Endothelial cell of umbilical vein (primary cell): ENCODE results near the gene DNM2. TPM values are rescaled to one million over a fixed set of nuclear protein-coding genes. Genes with fewer than 3 reads are reported as not detected.

ENCODE experiments used
- BruUV-seq: library from RNA; stranded (reverse); fragments of 400-500 nt; replicated peaks from 2 replicates; lab custom pipeline; 2021; lab: Mats Ljungman, UMichigan
- CTCF ChIA-PET: fragments of 300-600, 350-600 bp; sonication (Branson Sonifier 250); formaldehyde crosslinking; loops from one replicate; lab custom pipeline; 2021; ENCODE audit warnings: antibody characterized with exemption, inconsistent platforms; lab: Charles Lee
- POLR2A ChIA-PET: fragments of 300-600, 350-600 bp; sonication (Branson Sonifier 250); formaldehyde crosslinking; loops from one replicate; lab custom pipeline; 2021; ENCODE audit warnings: antibody characterized with exemption, inconsistent platforms; lab: Charles Lee
- DNase-seq: peaks from one replicate; pipeline ENCODE4 v3.0.0-alpha.2; 2011; ENCODE audit warnings: low read depth, low spot score
- FAIRE-seq: peaks from 2 replicates; lab custom pipeline; 2011; peaks lifted over from hg19 to GRCh38; lab: Jason Lieb, UNC
- H2AFZ ChIP-seq: 2 replicates; pipeline ENCODE4 v1.6.0; 2012; ENCODE audit warnings: low read depth, low read length, control low read depth, inconsistent platforms
- H3K27ac ChIP-seq: 2 replicates; pipeline ENCODE4 v1.5.1; 2011; ENCODE audit warnings: low read depth, mild to moderate bottlenecking, control low read depth, low read length, moderate library complexity; ENCODE audit not compliant: insufficient read depth
- H3K27me3 ChIP-seq, 2 experiments: 2 replicates each; pipeline versions ENCODE4 v1.6.0 to v1.6.1; 2011; ENCODE audit warnings: low read length in 2 of 2, mixed read lengths in 1 of 2; ENCODE audit not compliant: control insufficient read depth in 2 of 2, insufficient read depth in 2 of 2
- H3K36me3 ChIP-seq, 2 experiments: 2 replicates in 1 of 2; 3 replicates in 1 of 2; pipeline ENCODE4 v1.5.1; 2011; ENCODE audit warnings: low read length in 2 of 2, mild to moderate bottlenecking in 1 of 2, moderate library complexity in 1 of 2; ENCODE audit not compliant: control insufficient read depth in 2 of 2, insufficient read depth in 2 of 2; ENCODE audit errors: extremely low read depth in 1 of 2
- H3K4me1 ChIP-seq: 3 replicates; pipeline ENCODE4 v1.5.1; 2011; ENCODE audit warnings: mild to moderate bottlenecking, low read length; ENCODE audit not compliant: control insufficient read depth, insufficient read depth; ENCODE audit errors: extremely low read depth
- H3K4me2 ChIP-seq: 2 replicates; pipeline ENCODE4 v1.6.1; 2011; ENCODE audit warnings: low read length, control low read depth, mixed read lengths; ENCODE audit not compliant: insufficient read depth
- H3K4me3 ChIP-seq, 3 experiments: fragments of 200-600 bp in 1 of 3; sonication (generic), shearing (Covaris generic) in 1 of 3; replicated peaks in 1 of 3; 2 replicates each; pipeline ENCODE4 v1.5.1; 2011 to 2016; ENCODE audit warnings: control low read depth in 3 of 3, low read length in 3 of 3, mild to moderate bottlenecking in 2 of 3, inconsistent platforms in 1 of 3, low read depth in 1 of 3, moderate library complexity in 1 of 3; ENCODE audit not compliant: insufficient read depth in 1 of 3
- H3K79me2 ChIP-seq: 2 replicates; pipeline ENCODE4 v1.6.0; 2012; ENCODE audit warnings: low read length, inconsistent platforms; ENCODE audit not compliant: control insufficient read depth, insufficient read depth
- H3K9ac ChIP-seq: replicated peaks from 2 replicates; pipeline ENCODE3; 2011; ENCODE audit warnings: low read length, control low read depth; ENCODE audit not compliant: insufficient read depth; ENCODE audit errors: extremely low read depth
- H3K9me1 ChIP-seq: replicated peaks from 3 replicates; pipeline ENCODE4 v1.6.0; 2011; ENCODE audit warnings: mild to moderate bottlenecking, low read length; ENCODE audit not compliant: control insufficient read depth, insufficient read depth; ENCODE audit errors: extremely low read depth
- H3K9me3 ChIP-seq: replicated peaks from 2 replicates; pipeline ENCODE4 v1.5.1; 2012; ENCODE audit warnings: low read length, inconsistent platforms; ENCODE audit not compliant: control insufficient read depth, insufficient read depth
- H4K20me1 ChIP-seq: replicated peaks from 2 replicates; pipeline ENCODE3; 2011; ENCODE audit warnings: mild to moderate bottlenecking, low read length; ENCODE audit not compliant: control insufficient read depth, insufficient read depth; ENCODE audit errors: extremely low read depth
- CTCF ChIP-seq, 2 donors: IDR thresholded peaks; 1 replicate in 1 of 2; 2 replicates in 1 of 2; pipeline ENCODE4 v1.5.1; 2011; ENCODE audit warnings: low read length in 2 of 2, mild to moderate bottlenecking in 2 of 2, moderate library complexity in 2 of 2, control low read depth in 1 of 2, inconsistent platforms in 1 of 2, low read depth in 1 of 2; ENCODE audit not compliant: insufficient read depth in 1 of 2; ENCODE audit errors: extremely low read depth in 1 of 2
- EZH2 ChIP-seq: IDR thresholded peaks from 2 replicates; pipeline ENCODE4 v1.6.1; 2012; ENCODE audit warnings: borderline replicate concordance, low read depth, mild to moderate bottlenecking, moderate library complexity, low read length, inconsistent platforms; ENCODE audit not compliant: severe bottlenecking
- FOS ChIP-seq: IDR thresholded peaks from 2 replicates; pipeline ENCODE4 v1.6.1; 2011; ENCODE audit warnings: mild to moderate bottlenecking, low read length, moderate library complexity, borderline replicate concordance; ENCODE audit not compliant: insufficient read depth
- GATA2 ChIP-seq: IDR thresholded peaks from 2 replicates; pipeline ENCODE4 v1.7.0; 2011; ENCODE audit warnings: low read depth, mild to moderate bottlenecking, moderate library complexity, mixed read lengths, low read length; ENCODE audit not compliant: insufficient read length, insufficient read depth
- JUN ChIP-seq: IDR thresholded peaks from 2 replicates; pipeline ENCODE4 v1.6.1; 2011; ENCODE audit warnings: borderline replicate concordance, low read depth; ENCODE audit not compliant: insufficient read length, insufficient read depth
- MYC ChIP-seq: IDR thresholded peaks from one replicate; pipeline ENCODE4 v1.6.1; 2011; ENCODE audit warnings: mild to moderate bottlenecking, low read depth, low read length
- POLR2A ChIP-seq: IDR thresholded peaks from 2 replicates; pipeline ENCODE4 v1.6.1; 2012; ENCODE audit warnings: low read depth, mild to moderate bottlenecking, control low read depth, low read length
- POLR2AphosphoS5 ChIP-seq: IDR thresholded peaks from 2 replicates; pipeline ENCODE4 v1.6.1; 2012; ENCODE audit warnings: low read depth, mild to moderate bottlenecking, control low read depth, low read length, moderate library complexity; ENCODE audit not compliant: insufficient read depth
- dilution Hi-C: fragments of 300-500 bp; cut with MboI; formaldehyde crosslinking; loops from one replicate; pipeline ENCODE4 v1.15.0; 2019; ENCODE audit warnings: low sequenced_read_pairs; ENCODE audit not compliant: extremely low pct_ligation_motif_present
- intact Hi-C: fragments of 100-400 bp; cut with micrococcal nuclease; formaldehyde crosslinking; loops from one replicate; pipeline ENCODE4 v1.10.0; 2022
- polyA plus RNA-seq, 4 experiments: library from polyadenylated mRNA; depleted of rRNA in 3 of 4; stranded (reverse) in 3 of 4; unstranded in 1 of 4; fragments of >200 nt; gene quantifications; 2 replicates each; pipeline versions ENCODE4 v1.2.1 to v1.2.3, GENCODE V29; 2011 to 2012; ENCODE audit warnings: missing spikeins in 1 of 4
- total RNA-seq: library from RNA; stranded (reverse); gene quantifications from 2 replicates; pipeline ENCODE4 v1.2.3, GENCODE V29; 2021
- TF ChIP-seq, protein P1 (sequence below): IDR thresholded peaks from 2 replicates; pipeline ENCODE4 v1.6.1; 2011; ENCODE audit not compliant: insufficient read depth, insufficient read length

Gene DNM2
- total and polyA plus RNA-seq, 2 donors (not counting 3 experiments of a cell fraction or from before 2014, with no cell fraction given) = 81.8 to 175 TPM

DNA sequence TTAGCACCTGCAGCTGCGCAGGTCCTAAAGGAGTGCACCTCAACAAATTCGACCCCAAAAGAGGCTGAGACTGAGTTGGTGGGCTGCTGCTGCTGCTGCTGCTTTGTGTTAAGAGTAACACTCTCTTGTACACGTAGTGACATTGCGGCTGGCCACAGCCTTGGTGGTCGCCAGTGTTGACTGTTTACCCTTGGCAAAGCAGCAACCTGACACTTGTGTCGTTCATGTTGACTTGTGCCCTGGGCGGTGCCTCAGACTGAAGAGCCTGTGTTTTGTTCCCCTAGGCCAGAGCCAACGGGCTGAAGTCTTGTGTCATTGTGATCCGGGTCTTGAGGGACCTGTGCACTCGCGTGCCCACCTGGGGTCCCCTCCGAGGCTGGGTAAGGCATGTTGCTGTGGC, 39.1 kb upstream of the DNM2 start:
- H3K9me1 ChIP-seq = no peaks in the 10 kb centered on the region
- H3K9ac ChIP-seq = no peak overlapping the region
- H3K27ac ChIP-seq = no peak overlapping the region
- DNase-seq = no peak
- POLR2A ChIA-PET = interaction anchor here (0.7 kb wide), 1 partner anchor 23 kb away, joined by 4 read pairs; no protein-coding TSS in a partner anchor
- no peak for TF ChIP-seq JUN
- TF ChIP-seq GATA2 = no peak
- TF ChIP-seq, protein P1, sequence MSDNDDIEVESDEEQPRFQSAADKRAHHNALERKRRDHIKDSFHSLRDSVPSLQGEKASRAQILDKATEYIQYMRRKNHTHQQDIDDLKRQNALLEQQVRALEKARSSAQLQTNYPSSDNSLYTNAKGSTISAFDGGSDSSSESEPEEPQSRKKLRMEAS = no peak
- no peak for TF ChIP-seq POLR2A
- no peak for TF ChIP-seq CTCF (IDR thresholded peaks at IDR 0.05; ENCODE audit: extremely low read depth in 1 of 2, insufficient read depth in 1 of 2, low read depth in 1 of 2, low read length in 2 of 2)
- no peak for TF ChIP-seq FOS
- TF ChIP-seq MYC = no peak
- no peak for TF ChIP-seq POLR2AphosphoS5
- no peak for TF ChIP-seq EZH2
- no peaks in the 10 kb centered on the region for H3K27me3 ChIP-seq
- H4K20me1 ChIP-seq = no peaks in the 10 kb centered on the region
- H3K36me3 ChIP-seq = peaks cover 48 to 68% of the 10 kb centered on the region in 2 experiments
- H3K4me2 ChIP-seq = no peak overlapping the region
- H2AFZ ChIP-seq = no peak overlapping the region
- CTCF ChIA-PET = interaction anchor here (0.9 to 1.4 kb wide), 2 partner anchors 21 to 98 kb away, joined by 4 read pairs; no protein-coding TSS in a partner anchor
- dilution Hi-C loops = no loop called here
- no TSS peak for BruUV-seq
- no peak for FAIRE-seq
- H3K79me2 ChIP-seq = peaks cover 23% of the 10 kb centered on the region
- H3K4me1 ChIP-seq = no peaks in the 10 kb centered on the region
- intact Hi-C loops = no loop called here
- no peaks in the 10 kb centered on the region for H3K9me3 ChIP-seq
- H3K4me3 ChIP-seq = no peak overlapping the region
